ENCODE results near the gene ZNF470. TPM values are rescaled to one million over a fixed set of nuclear protein-coding genes. Genes with fewer than 3 reads are reported as not detected.
A peak's percentile ranks its signal among the peaks of the same experiment; 100 is the strongest.

The ZNF470 gene
- 6.1 and 7.2 TPM in 2 replicates for total RNA-seq (2014; rRNA removed; shearing (Covaris generic))

GRCh38 chr19:56567274-56568120 is at the start of gene ZNF470:
Gene ZNF470, plus strand, starts transcription at chr19:56567468. Its CDS starts 2,844 bp downstream, at chr19:56570312.
- Histone ChIP-seq H3K9me3 (replicated peaks) (peaks cover 29% of the 10 kb centered on the region), H3K27ac (peak within 1 kb of the TSS; percentile 60)

GRCh38 chr19:56525214-56525860 is 41.9 kb upstream of the ZNF470 start:
- Histone ChIP-seq H3K4me3 (no peak overlapping the region), H3K27ac (no peak overlapping the region), H3K9me3 (replicated peaks) (peaks cover 44% of the 10 kb centered on the region), H3K27me3 (no peaks in the 10 kb centered on the region), H3K4me1 (no peaks in the 10 kb centered on the region), H3K36me3 (no peaks in the 10 kb centered on the region)
- peak in 1 of 2 experiments; percentile 5 for DNase-seq

More at GRCh38 chr19:56567274-56568120, at the start of gene ZNF470:
- peak; percentile 96 to 97 for DNase-seq
- H3K4me1 ChIP-seq: 0 out of 2 replicates have a peak, but pooled peaks cover 3% of the 10 kb centered on the region
- H3K27me3 ChIP-seq: no peaks in the 10 kb centered on the region
- H3K4me3 ChIP-seq: peak within 1 kb of the TSS; percentile 84
- H3K36me3 ChIP-seq: peaks cover 32% of the 10 kb centered on the region

GRCh38 chr19:56537442-56537841 is 29.8 kb upstream of the ZNF470 start:
- Histone ChIP-seq H3K9me3 (replicated peaks) (peaks cover 9% of the 10 kb centered on the region; the same call in 1 of the 2 replicates), H3K36me3 (peaks cover 10% of the 10 kb centered on the region; the same call in 1 of the 2 replicates)

GRCh38 chr19:56538254-56538760 is 29.0 kb upstream of the ZNF470 start:
- Histone ChIP-seq H3K36me3 (peaks cover 10% of the 10 kb centered on the region; the same call in 1 of the 2 replicates), H3K27ac (peak overlapping the region; percentile 93), H3K27me3 (no peaks in the 10 kb centered on the region), H3K4me1 (no peaks in the 10 kb centered on the region), H3K9me3 (replicated peaks) (peaks cover 13% of the 10 kb centered on the region; the same call in 1 of the 2 replicates), H3K4me3 (peak overlapping the region; percentile 93)
- peak; percentile 96 for DNase-seq

More at GRCh38 chr19:56537442-56537841, 29.8 kb upstream of the ZNF470 start:
- Histone ChIP-seq H3K4me1 (no peaks in the 10 kb centered on the region), H3K27ac (no peak overlapping the region), H3K27me3 (no peaks in the 10 kb centered on the region), H3K4me3 (no peak overlapping the region; the same call in 1 of the 2 replicates)
- DNase-seq: no peak

GRCh38 chr19:56538761-56539263 is 28.5 kb upstream of the ZNF470 start, which contains the start of gene ZFP28:
Gene ZFP28, plus strand, starts transcription at chr19:56538948. Its CDS starts 71 bp downstream, at chr19:56539019.
- peak within 1 kb of the TSS; percentile 93 for H3K27ac ChIP-seq
- H3K36me3 ChIP-seq: peaks cover 13% of the 10 kb centered on the region
- DNase-seq: peak; percentile 83 to 89
- H3K9me3 ChIP-seq (replicated peaks): peaks cover 16% of the 10 kb centered on the region
- peak within 1 kb of the TSS; percentile 93 for H3K4me3 ChIP-seq
- H3K27me3 ChIP-seq: no peaks in the 10 kb centered on the region
- no peaks in the 10 kb centered on the region for H3K4me1 ChIP-seq

GRCh38 chr19:56543776-56544175 is 23.5 kb upstream of the ZNF470 start:
- Histone ChIP-seq H3K4me3 (no peak overlapping the region), H3K27me3 (no peaks in the 10 kb centered on the region), H3K36me3 (peaks cover 29% of the 10 kb centered on the region), H3K27ac (no peak overlapping the region), H3K4me1 (no peaks in the 10 kb centered on the region), H3K9me3 (replicated peaks) (peaks cover 19% of the 10 kb centered on the region)
- no peak for DNase-seq

GRCh38 chr19:56547535-56547934 is 19.7 kb upstream of the ZNF470 start:
- H3K27me3 ChIP-seq: no peaks in the 10 kb centered on the region
- H3K27ac ChIP-seq: no peak overlapping the region
- peaks cover 47% of the 10 kb centered on the region for H3K36me3 ChIP-seq
- no peaks in the 10 kb centered on the region for H3K4me1 ChIP-seq
- peaks cover 27% of the 10 kb centered on the region for H3K9me3 ChIP-seq (replicated peaks)
- DNase-seq: no peak
- no peak overlapping the region for H3K4me3 ChIP-seq

- Histone ChIP-seq H3K36me3 (peaks cover 48% of the 10 kb centered on the region), H3K9me3 (replicated peaks) (peaks cover 24% of the 10 kb centered on the region), H3K27me3 (no peaks in the 10 kb centered on the region), H3K4me3 (no peak overlapping the region), H3K4me1 (no peaks in the 10 kb centered on the region), H3K27ac (no peak overlapping the region)
- DNase-seq: no peak
These were observed 12.9 kb upstream of the ZNF470 start for GRCh38 chr19:56554272-56554869.

GRCh38 chr19:56562766-56563165 is 4.5 kb upstream of the ZNF470 start:
- Histone ChIP-seq H3K4me3 (no peak overlapping the region), H3K36me3 (no peaks in the 10 kb centered on the region), H3K4me1 (no peaks in the 10 kb centered on the region), H3K9me3 (replicated peaks) (peaks cover 28% of the 10 kb centered on the region), H3K27ac (no peak overlapping the region), H3K27me3 (no peaks in the 10 kb centered on the region)
- DNase-seq: no peak

- Histone ChIP-seq H3K36me3 (peaks cover 30% of the 10 kb centered on the region), H3K27me3 (no peaks in the 10 kb centered on the region), H3K4me3 (peak overlapping the region; percentile 84), H3K9me3 (replicated peaks) (peaks cover 27% of the 10 kb centered on the region), H3K27ac (peak overlapping the region; percentile 60), H3K4me1 (0 out of 2 replicates have a peak, but pooled peaks cover 3% of the 10 kb centered on the region)
- peak; percentile 71 to 72 for DNase-seq
These were observed 379 bp upstream of the ZNF470 start for GRCh38 chr19:56566904-56567273.

GRCh38 chr19:56572589-56572988 is 5.3 kb downstream of the ZNF470 start:
- Histone ChIP-seq H3K27me3 (no peaks in the 10 kb centered on the region), H3K27ac (no peak overlapping the region), H3K4me1 (0 out of 2 replicates have a peak, but pooled peaks cover 3% of the 10 kb centered on the region), H3K36me3 (peaks cover 80% of the 10 kb centered on the region), H3K9me3 (replicated peaks) (peaks cover 51% of the 10 kb centered on the region), H3K4me3 (no peak overlapping the region)
- no peak for DNase-seq

GRCh38 chr19:56573914-56574313 is 6.6 kb downstream of the ZNF470 start:
- peaks cover 59% of the 10 kb centered on the region for H3K9me3 ChIP-seq (replicated peaks)
- peaks cover 87% of the 10 kb centered on the region for H3K36me3 ChIP-seq
- no peaks in the 10 kb centered on the region for H3K27me3 ChIP-seq
- no peaks in the 10 kb centered on the region for H3K4me1 ChIP-seq
- no peak overlapping the region for H3K27ac ChIP-seq
- DNase-seq: no peak
- no peak overlapping the region for H3K4me3 ChIP-seq

GRCh38 chr19:56577719-56578602 is 10.7 kb downstream of the ZNF470 start:
- H3K4me3 ChIP-seq: no peak overlapping the region
- DNase-seq: peak in 1 of 2 experiments; percentile 14
- H3K27me3 ChIP-seq: no peaks in the 10 kb centered on the region
- no peak overlapping the region for H3K27ac ChIP-seq
- no peaks in the 10 kb centered on the region for H3K4me1 ChIP-seq
- peaks cover 59% of the 10 kb centered on the region for H3K36me3 ChIP-seq
- peaks cover 79% of the 10 kb centered on the region for H3K9me3 ChIP-seq (replicated peaks)
